ENCODE results near the gene STX7. TPM values are rescaled to one million over a fixed set of nuclear protein-coding genes. Genes with fewer than 3 reads are reported as not detected.

STX7 gene
- total and polyA plus RNA-seq, 2 experiments from 2014 or later = 47.2 to 59.8 TPM

- no peak overlapping the region for H3K9ac ChIP-seq
- no peak overlapping the region for H3K4me3 ChIP-seq
- peaks cover 100% of the 10 kb centered on the region for H3K79me2 ChIP-seq (ENCODE audit: insufficient read depth)
- DNase-seq = no peak
- H3K27ac ChIP-seq = no peak overlapping the region
- H3F3A ChIP-seq (ENCODE audit: insufficient read depth) = peaks cover 13% of the 10 kb centered on the region
- H3K36me3 ChIP-seq (ENCODE audit: low read depth) = 0 out of 2 replicates have a peak, but pooled peaks cover 6% of the 10 kb centered on the region
- no peak overlapping the region for H3K4me2 ChIP-seq (ENCODE audit: unreplicated experiment)
- no peak for TF ChIP-seq EZH2phosphoT487 (IDR thresholded peaks at IDR 0.05; ENCODE audit: insufficient read depth, low read depth)
- TF ChIP-seq EZH2 (IDR thresholded peaks at IDR 0.05; ENCODE audit: insufficient read depth, poor library complexity, severe bottlenecking) = no peak
- H4K20me1 ChIP-seq (ENCODE audit: insufficient read depth) = 0 out of 2 replicates have a peak, but pooled peaks cover 3% of the 10 kb centered on the region
- H3K27me3 ChIP-seq (replicated peaks; ENCODE audit: insufficient read depth) = no peaks in the 10 kb centered on the region
- 47 to 55% methylated on average over 2 of the region's 2 CpGs for WGBS, 2 experiments (ENCODE audit: low coverage in 1 of 2, low lambda C conversion rate in 2 of 2, missing lambda C conversion rate in 2 of 2)
- no peaks in the 10 kb centered on the region for H3K9me2 ChIP-seq (ENCODE audit: insufficient read depth)
- in situ Hi-C loops (cut with MboI) = loop anchor here (10.0 kb wide), 1 partner anchor 178 kb away; no protein-coding TSS in a partner anchor
- H3K4me1 ChIP-seq (ENCODE audit: insufficient read depth) = peaks cover 42% of the 10 kb centered on the region
- no peaks in the 10 kb centered on the region for H3K9me3 ChIP-seq (ENCODE audit: low read depth)
- H2AFZ ChIP-seq = no peak overlapping the region
Measured at GRCh38 chr6:132482581-132482980, 30.3 kb downstream of the STX7 start.

DNA sequence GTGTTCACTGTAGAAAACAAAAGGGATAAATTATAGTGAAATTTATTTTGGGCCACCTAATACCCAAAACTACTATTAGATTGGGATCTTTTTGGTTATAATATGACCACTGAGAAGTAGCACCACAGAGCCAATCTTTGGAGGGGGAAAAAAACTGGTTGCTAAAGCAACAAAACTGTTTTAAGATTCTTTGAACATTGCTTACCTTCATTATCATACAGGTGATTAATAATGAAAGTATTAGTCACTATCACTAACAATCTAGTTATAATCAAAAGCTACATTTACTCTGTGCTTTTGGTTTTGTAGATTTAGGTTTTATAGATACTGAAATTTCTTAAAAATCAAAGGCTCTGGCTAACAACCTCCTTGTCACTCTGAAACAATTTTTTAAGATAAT lies 31.7 kb downstream of the STX7 start:
- Histone ChIP-seq H3K9ac (no peak overlapping the region), H3K36me3 (ENCODE audit: low read depth) (0 out of 2 replicates have a peak, but pooled peaks cover 3% of the 10 kb centered on the region), H3K4me1 (ENCODE audit: insufficient read depth) (peaks cover 52% of the 10 kb centered on the region), H3F3A (ENCODE audit: insufficient read depth) (peaks cover 13% of the 10 kb centered on the region), H3K9me3 (ENCODE audit: low read depth) (no peaks in the 10 kb centered on the region), H3K4me3 (no peak overlapping the region), H3K79me2 (ENCODE audit: insufficient read depth) (peaks cover 100% of the 10 kb centered on the region), H2AFZ (no peak overlapping the region), H4K20me1 (ENCODE audit: insufficient read depth) (0 out of 2 replicates have a peak, but pooled peaks cover 3% of the 10 kb centered on the region), H3K27ac (no peak overlapping the region), H3K9me2 (ENCODE audit: insufficient read depth) (no peaks in the 10 kb centered on the region), H3K27me3 (replicated peaks; ENCODE audit: insufficient read depth) (no peaks in the 10 kb centered on the region), H3K4me2 (ENCODE audit: unreplicated experiment) (no peak overlapping the region)
- no peak for TF ChIP-seq EZH2 (IDR thresholded peaks at IDR 0.05; ENCODE audit: insufficient read depth, poor library complexity, severe bottlenecking)
- TF ChIP-seq EZH2phosphoT487 (IDR thresholded peaks at IDR 0.05; ENCODE audit: insufficient read depth, low read depth) = no peak
- in situ Hi-C loops (cut with MboI) = loop anchor here (10.0 kb wide), 1 partner anchor 176 kb away; no protein-coding TSS in a partner anchor
- DNase-seq = no peak

DNA sequence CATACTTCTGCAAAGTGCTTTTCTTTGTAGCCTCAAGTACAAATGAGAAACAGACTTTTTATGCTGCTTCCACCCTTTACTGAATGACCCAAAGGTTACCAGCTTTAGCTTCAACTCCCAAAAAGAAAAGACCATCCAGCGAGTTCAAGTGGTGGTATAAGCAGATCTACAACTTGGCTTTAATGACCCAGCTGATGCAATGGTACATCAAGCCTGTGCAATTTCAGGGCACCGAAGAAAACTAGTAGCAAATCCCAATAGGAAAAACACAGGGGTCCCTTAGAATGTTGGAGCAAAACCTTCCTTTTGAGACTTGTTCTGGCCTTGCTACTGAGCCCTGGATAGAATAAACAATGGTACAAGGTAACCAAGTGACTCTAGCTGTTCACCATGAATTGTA lies 33.8 kb downstream of the STX7 start:
- Histone ChIP-seq H2AFZ (no peak overlapping the region), H3K4me3 (no peak overlapping the region), H4K20me1 (ENCODE audit: insufficient read depth) (no peaks in the 10 kb centered on the region), H3F3A (ENCODE audit: insufficient read depth) (no peaks in the 10 kb centered on the region), H3K9ac (no peak overlapping the region), H3K9me2 (ENCODE audit: insufficient read depth) (no peaks in the 10 kb centered on the region), H3K9me3 (ENCODE audit: low read depth) (no peaks in the 10 kb centered on the region), H3K36me3 (ENCODE audit: low read depth) (no peaks in the 10 kb centered on the region), H3K4me1 (ENCODE audit: insufficient read depth) (peaks cover 43% of the 10 kb centered on the region), H3K27me3 (replicated peaks; ENCODE audit: insufficient read depth) (no peaks in the 10 kb centered on the region), H3K27ac (no peak overlapping the region), H3K79me2 (ENCODE audit: insufficient read depth) (peaks cover 98% of the 10 kb centered on the region), H3K4me2 (ENCODE audit: unreplicated experiment) (no peak overlapping the region)
- WGBS, 2 experiments (ENCODE audit: low coverage in 1 of 2, low lambda C conversion rate in 2 of 2, missing lambda C conversion rate in 2 of 2) = 85 to 88% methylated on average over 2 of the region's 2 CpGs
- in situ Hi-C loops (cut with MboI) = no loop called here
- TF ChIP-seq EZH2 (IDR thresholded peaks at IDR 0.05; ENCODE audit: insufficient read depth, poor library complexity, severe bottlenecking) (no peak), EZH2phosphoT487 (IDR thresholded peaks at IDR 0.05; ENCODE audit: insufficient read depth, low read depth) (no peak)
- DNase-seq = no peak

- H3K9me3 ChIP-seq (ENCODE audit: low read depth) = no peaks in the 10 kb centered on the region
- H3K9ac ChIP-seq = no peak overlapping the region
- WGBS, 2 experiments (ENCODE audit: low coverage in 1 of 2, low lambda C conversion rate in 2 of 2, missing lambda C conversion rate in 2 of 2) = 84 to 90% methylated on average over 5 of the region's 5 CpGs
- H3K4me1 ChIP-seq (ENCODE audit: insufficient read depth) = peaks cover 39% of the 10 kb centered on the region
- H3K9me2 ChIP-seq (ENCODE audit: insufficient read depth) = no peaks in the 10 kb centered on the region
- no peak for DNase-seq
- no peak overlapping the region for H3K4me3 ChIP-seq
- no peaks in the 10 kb centered on the region for H3K36me3 ChIP-seq (ENCODE audit: low read depth)
- peaks cover 97% of the 10 kb centered on the region for H3K79me2 ChIP-seq (ENCODE audit: insufficient read depth)
- H2AFZ ChIP-seq = no peak overlapping the region
- TF ChIP-seq EZH2 (IDR thresholded peaks at IDR 0.05; ENCODE audit: insufficient read depth, poor library complexity, severe bottlenecking) (no peak), EZH2phosphoT487 (IDR thresholded peaks at IDR 0.05; ENCODE audit: insufficient read depth, low read depth) (no peak)
- no peaks in the 10 kb centered on the region for H3F3A ChIP-seq (ENCODE audit: insufficient read depth)
- no peak overlapping the region for H3K27ac ChIP-seq
- in situ Hi-C loops (cut with MboI) = no loop called here
- H3K27me3 ChIP-seq (replicated peaks; ENCODE audit: insufficient read depth) = no peaks in the 10 kb centered on the region
- H4K20me1 ChIP-seq (ENCODE audit: insufficient read depth) = no peaks in the 10 kb centered on the region
- no peak overlapping the region for H3K4me2 ChIP-seq (ENCODE audit: unreplicated experiment)
Measured at GRCh38 chr6:132478674-132479073, 34.2 kb downstream of the STX7 start.

GRCh38 chr6:132478266-132478665 lies 34.6 kb downstream of the STX7 start:
- no peak for DNase-seq
- Histone ChIP-seq H3K79me2 (ENCODE audit: insufficient read depth) (peaks cover 95% of the 10 kb centered on the region), H3K9ac (no peak overlapping the region), H3K36me3 (ENCODE audit: low read depth) (no peaks in the 10 kb centered on the region), H2AFZ (no peak overlapping the region), H3K9me3 (ENCODE audit: low read depth) (no peaks in the 10 kb centered on the region), H3F3A (ENCODE audit: insufficient read depth) (no peaks in the 10 kb centered on the region), H4K20me1 (ENCODE audit: insufficient read depth) (no peaks in the 10 kb centered on the region), H3K9me2 (ENCODE audit: insufficient read depth) (no peaks in the 10 kb centered on the region), H3K4me1 (ENCODE audit: insufficient read depth) (peaks cover 35% of the 10 kb centered on the region), H3K4me2 (ENCODE audit: unreplicated experiment) (no peak overlapping the region), H3K27ac (no peak overlapping the region), H3K27me3 (replicated peaks; ENCODE audit: insufficient read depth) (no peaks in the 10 kb centered on the region), H3K4me3 (no peak overlapping the region)
- in situ Hi-C loops (cut with MboI) = no loop called here
- TF ChIP-seq EZH2 (IDR thresholded peaks at IDR 0.05; ENCODE audit: insufficient read depth, poor library complexity, severe bottlenecking) = no peak
- no peak for TF ChIP-seq EZH2phosphoT487 (IDR thresholded peaks at IDR 0.05; ENCODE audit: insufficient read depth, low read depth)
- 94% methylated on average over 2 of the region's 2 CpGs for WGBS, 2 experiments (ENCODE audit: low coverage in 1 of 2, low lambda C conversion rate in 2 of 2, missing lambda C conversion rate in 2 of 2)

Measured in GM23248 (cell line).